HPDE6-E6E7 (cell line): ENCODE measurements around the gene ERICH6B.

Experiments used
- DNase-seq: peaks from one replicate; pipeline ENCODE4 v3.0.0; 2011; ENCODE audit warnings: missing footprints; ENCODE audit errors: extremely low spot score

Gene ERICH6B

GRCh38 chr13:45542391-45542790 lies 73.1 kb downstream of the ERICH6B start:
- DNase-seq = no peak

- DNase-seq = no peak
Observed at GRCh38 chr13:45541806-45542205, 73.7 kb downstream of the ERICH6B start.

GRCh38 chr13:45540864-45541263 lies 74.7 kb downstream of the ERICH6B start:
- DNase-seq = no peak

- DNase-seq = no peak
Observed at GRCh38 chr13:45540195-45540594, 75.3 kb downstream of the ERICH6B start.

- no peak for DNase-seq
Observed at GRCh38 chr13:45538382-45538781, 77.2 kb downstream of the ERICH6B start.

- DNase-seq = no peak
Observed at GRCh38 chr13:45537516-45537915, 78.0 kb downstream of the ERICH6B start.

- no peak for DNase-seq
Observed at GRCh38 chr13:45536224-45536623, 79.3 kb downstream of the ERICH6B start.

GRCh38 chr13:45534604-45535003 lies 80.9 kb downstream of the ERICH6B start:
- DNase-seq = no peak

GRCh38 chr13:45529758-45530157 lies 85.8 kb downstream of the ERICH6B start:
- no peak for DNase-seq

GRCh38 chr13:45527699-45528462 lies 87.7 kb downstream of the ERICH6B start:
- DNase-seq = no peak

GRCh38 chr13:45522571-45522970 lies 93.0 kb downstream of the ERICH6B start:
- no peak for DNase-seq

- no peak for DNase-seq
Observed at GRCh38 chr13:45521297-45521696, 94.2 kb downstream of the ERICH6B start.

- DNase-seq = no peak
Observed at GRCh38 chr13:45519493-45519892, 96.0 kb downstream of the ERICH6B start.

- no peak for DNase-seq
Observed at GRCh38 chr13:45518525-45519245, 96.9 kb downstream of the ERICH6B start.

- no peak for DNase-seq
Observed at GRCh38 chr13:45516757-45517156, 98.8 kb downstream of the ERICH6B start.

GRCh38 chr13:45512098-45512496 lies 103.4 kb downstream of the ERICH6B start:
- DNase-seq = no peak

- peak; percentile 19 for DNase-seq
Observed at GRCh38 chr13:45511310-45512097, 104.0 kb downstream of the ERICH6B start.

- no peak for DNase-seq
Observed at GRCh38 chr13:45510672-45511071, 104.9 kb downstream of the ERICH6B start.

GRCh38 chr13:45508776-45509175 lies 106.8 kb downstream of the ERICH6B start:
- DNase-seq = no peak

GRCh38 chr13:45506811-45507210 lies 108.7 kb downstream of the ERICH6B start:
- DNase-seq = no peak

- DNase-seq = no peak
Observed at GRCh38 chr13:45503658-45504057, 111.9 kb downstream of the ERICH6B start.

- no peak for DNase-seq
Observed at GRCh38 chr13:45501175-45501526, 114.4 kb downstream of the ERICH6B start.
